NB4 (cell line): Measurements from ENCODE around the gene TMEM184C.

Experiments used
- DNase-seq: peaks from one replicate; pipeline ENCODE4 v3.0.0; 2010; ENCODE audit warnings: low read depth
- H3K4me3 ChIP-seq: one replicate; pipeline ENCODE4 v1.5.1; 2011; ENCODE audit warnings: mild to moderate bottlenecking, low read depth, low read length, moderate library complexity
- MYC ChIP-seq: IDR thresholded peaks from 2 replicates; pipeline ENCODE4 v1.6.1; 2011; ENCODE audit warnings: low read depth, low read length
- POLR2A ChIP-seq: IDR thresholded peaks from 2 replicates; pipeline ENCODE4 v1.6.1; 2011; ENCODE audit warnings: mild to moderate bottlenecking; ENCODE audit not compliant: insufficient read length; ENCODE audit errors: extremely low read depth
- TF ChIP-seq, protein P1 (sequence below): IDR thresholded peaks from 2 replicates; pipeline ENCODE4 v1.6.1; 2011; ENCODE audit warnings: low read depth, low read length
- TF ChIP-seq, protein P2 (sequence below): IDR thresholded peaks from one replicate; pipeline ENCODE4 v1.5.1; 2012; ENCODE audit warnings: low read depth, low read length

TMEM184C gene

DNA sequence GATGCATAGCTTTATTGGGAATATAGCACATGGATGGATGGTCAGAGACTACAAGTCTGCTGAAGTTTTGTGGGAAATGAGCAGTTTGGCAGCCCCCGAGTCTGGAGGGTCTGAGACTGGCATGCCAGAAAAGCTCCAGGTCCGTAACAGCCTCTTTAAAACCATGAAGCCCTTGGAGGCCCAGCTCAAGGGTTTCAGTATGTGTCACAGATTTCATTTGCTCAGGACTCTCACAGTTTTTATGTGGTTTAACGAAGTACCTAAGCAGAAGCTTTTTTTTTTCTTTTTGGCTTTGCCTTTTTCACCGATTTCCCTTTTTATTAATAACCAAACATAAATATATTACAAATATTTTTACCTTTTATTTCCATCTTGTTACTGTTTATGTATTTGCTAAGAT is 30.6 kb upstream of the TMEM184C start:
- TF ChIP-seq, protein P1, sequence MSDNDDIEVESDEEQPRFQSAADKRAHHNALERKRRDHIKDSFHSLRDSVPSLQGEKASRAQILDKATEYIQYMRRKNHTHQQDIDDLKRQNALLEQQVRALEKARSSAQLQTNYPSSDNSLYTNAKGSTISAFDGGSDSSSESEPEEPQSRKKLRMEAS, result no peak
- TF ChIP-seq, protein P2, sequence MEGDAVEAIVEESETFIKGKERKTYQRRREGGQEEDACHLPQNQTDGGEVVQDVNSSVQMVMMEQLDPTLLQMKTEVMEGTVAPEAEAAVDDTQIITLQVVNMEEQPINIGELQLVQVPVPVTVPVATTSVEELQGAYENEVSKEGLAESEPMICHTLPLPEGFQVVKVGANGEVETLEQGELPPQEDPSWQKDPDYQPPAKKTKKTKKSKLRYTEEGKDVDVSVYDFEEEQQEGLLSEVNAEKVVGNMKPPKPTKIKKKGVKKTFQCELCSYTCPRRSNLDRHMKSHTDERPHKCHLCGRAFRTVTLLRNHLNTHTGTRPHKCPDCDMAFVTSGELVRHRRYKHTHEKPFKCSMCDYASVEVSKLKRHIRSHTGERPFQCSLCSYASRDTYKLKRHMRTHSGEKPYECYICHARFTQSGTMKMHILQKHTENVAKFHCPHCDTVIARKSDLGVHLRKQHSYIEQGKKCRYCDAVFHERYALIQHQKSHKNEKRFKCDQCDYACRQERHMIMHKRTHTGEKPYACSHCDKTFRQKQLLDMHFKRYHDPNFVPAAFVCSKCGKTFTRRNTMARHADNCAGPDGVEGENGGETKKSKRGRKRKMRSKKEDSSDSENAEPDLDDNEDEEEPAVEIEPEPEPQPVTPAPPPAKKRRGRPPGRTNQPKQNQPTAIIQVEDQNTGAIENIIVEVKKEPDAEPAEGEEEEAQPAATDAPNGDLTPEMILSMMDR, result no peak
- TF ChIP-seq POLR2A (no peak), MYC (no peak)
- H3K4me3 ChIP-seq, result no peak overlapping the region
- DNase-seq, result no peak

DNA sequence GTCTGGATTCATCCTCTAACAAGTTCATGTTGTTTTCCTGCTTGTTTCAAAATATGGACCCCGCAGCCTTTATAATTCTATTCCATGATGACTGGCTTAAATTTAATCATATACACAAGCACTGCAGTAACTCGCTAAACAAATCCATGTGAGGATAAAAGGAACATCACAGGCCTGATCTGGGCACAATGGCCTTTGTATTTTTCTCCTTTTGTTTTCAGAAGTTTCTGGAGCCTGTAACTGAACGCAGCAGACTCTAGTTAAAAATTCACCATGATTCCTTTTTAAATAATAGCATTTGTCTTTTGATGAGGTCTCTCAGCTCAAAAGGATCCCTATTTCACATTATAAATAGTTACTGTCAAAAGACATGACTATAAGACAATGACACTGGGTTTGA is 30.2 kb upstream of the TMEM184C start:
- TF ChIP-seq, protein P1, result no peak
- TF ChIP-seq POLR2A (no peak), MYC (no peak)
- TF ChIP-seq, protein P2, result no peak
- DNase-seq, result no peak
- no peak overlapping the region for H3K4me3 ChIP-seq

DNA sequence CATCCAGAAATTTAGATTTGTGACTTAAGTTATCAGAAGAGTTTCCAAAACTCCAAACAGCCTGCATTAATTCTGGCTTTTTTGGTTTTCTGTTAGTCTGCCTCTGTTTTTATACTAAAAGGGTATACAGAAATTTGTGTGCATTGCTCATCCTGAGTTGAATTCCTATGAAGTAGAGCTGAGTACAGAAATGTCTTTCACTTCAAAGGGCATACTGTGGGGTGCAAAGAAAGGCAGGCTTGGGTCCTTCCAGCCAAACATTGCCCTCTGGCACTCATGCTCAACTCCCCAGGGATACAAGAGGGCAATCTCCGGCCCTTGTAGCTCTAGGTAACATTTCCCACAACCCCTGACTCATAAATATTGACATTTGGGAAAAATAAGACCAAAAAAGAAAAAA is 27.6 kb upstream of the TMEM184C start:
- TF ChIP-seq, protein P2, result no peak
- TF ChIP-seq, protein P1, result no peak
- TF ChIP-seq POLR2A, result no peak
- no peak for TF ChIP-seq MYC
- H3K4me3 ChIP-seq, result no peak overlapping the region
- no peak for DNase-seq

DNA sequence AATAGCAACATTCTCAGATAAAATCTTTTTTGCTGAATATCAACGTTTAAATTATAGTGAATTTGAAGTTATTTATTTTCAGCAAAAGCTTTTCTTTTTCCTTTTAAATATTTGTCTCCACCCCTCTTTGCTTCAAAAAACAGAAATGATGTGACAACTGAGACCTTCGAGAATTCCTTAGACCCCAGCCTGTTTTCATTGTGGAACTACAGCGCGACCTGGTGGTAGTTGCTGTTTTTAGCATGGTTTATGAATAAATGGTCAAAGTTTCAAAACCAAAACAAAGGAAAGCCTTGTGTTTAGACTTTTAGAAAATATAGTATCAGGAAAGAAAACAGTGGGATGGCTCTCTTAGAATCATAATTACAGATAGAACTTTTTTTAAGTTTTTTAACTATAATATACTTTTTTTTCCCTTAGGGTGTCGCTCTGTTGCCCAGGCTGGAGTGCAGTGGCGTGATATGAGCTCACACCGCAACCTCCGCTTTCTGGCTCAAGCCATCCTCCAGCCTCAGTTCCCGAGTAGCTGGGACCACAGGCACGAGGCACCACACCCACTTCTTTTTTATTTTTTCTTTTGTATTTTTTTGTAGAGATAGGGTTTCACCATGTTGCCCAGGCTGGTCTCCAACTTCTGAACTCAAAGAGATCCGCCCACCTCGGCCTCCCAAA is 26.8 kb upstream of the TMEM184C start:
- TF ChIP-seq, protein P2, result peak; percentile 60
- TF ChIP-seq, protein P1, result no peak
- H3K4me3 ChIP-seq, result no peak overlapping the region
- peak; percentile 52 for DNase-seq

DNA sequence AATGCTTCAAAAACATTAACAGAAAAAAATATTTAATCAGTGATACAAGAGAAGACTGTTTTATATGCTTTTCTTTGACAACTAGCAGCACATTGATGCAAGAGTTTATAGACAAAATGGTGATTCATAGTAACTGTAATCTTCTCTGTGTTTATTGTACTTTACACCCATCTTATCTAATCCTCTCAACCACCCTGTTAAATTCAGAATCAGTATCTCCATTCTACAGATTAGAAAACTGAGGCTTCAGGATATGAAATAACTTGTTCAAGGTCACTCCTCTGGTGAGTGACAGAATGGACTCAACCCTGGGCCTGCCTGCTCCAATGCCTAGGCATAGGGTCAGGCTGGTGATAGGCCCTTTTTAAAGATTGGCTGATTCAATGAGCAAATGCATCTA is 26.1 kb upstream of the TMEM184C start:
- no peak overlapping the region for H3K4me3 ChIP-seq
- DNase-seq, result no peak
- no peak for TF ChIP-seq MYC
- TF ChIP-seq, protein P1, result no peak
- TF ChIP-seq POLR2A, result no peak
- TF ChIP-seq, protein P2, result no peak
